Measurements from ENCODE around the gene SLCO3A1. TPM values are rescaled to one million over a fixed set of nuclear protein-coding genes. Genes with fewer than 3 reads are reported as not detected.

SLCO3A1 gene
- total RNA-seq, 1 donor from 2014 or later, result 2.7 TPM

GRCh38 chr15:92117261-92117731, 263.8 kb downstream of the SLCO3A1 start:
- TF ChIP-seq, protein P1, sequence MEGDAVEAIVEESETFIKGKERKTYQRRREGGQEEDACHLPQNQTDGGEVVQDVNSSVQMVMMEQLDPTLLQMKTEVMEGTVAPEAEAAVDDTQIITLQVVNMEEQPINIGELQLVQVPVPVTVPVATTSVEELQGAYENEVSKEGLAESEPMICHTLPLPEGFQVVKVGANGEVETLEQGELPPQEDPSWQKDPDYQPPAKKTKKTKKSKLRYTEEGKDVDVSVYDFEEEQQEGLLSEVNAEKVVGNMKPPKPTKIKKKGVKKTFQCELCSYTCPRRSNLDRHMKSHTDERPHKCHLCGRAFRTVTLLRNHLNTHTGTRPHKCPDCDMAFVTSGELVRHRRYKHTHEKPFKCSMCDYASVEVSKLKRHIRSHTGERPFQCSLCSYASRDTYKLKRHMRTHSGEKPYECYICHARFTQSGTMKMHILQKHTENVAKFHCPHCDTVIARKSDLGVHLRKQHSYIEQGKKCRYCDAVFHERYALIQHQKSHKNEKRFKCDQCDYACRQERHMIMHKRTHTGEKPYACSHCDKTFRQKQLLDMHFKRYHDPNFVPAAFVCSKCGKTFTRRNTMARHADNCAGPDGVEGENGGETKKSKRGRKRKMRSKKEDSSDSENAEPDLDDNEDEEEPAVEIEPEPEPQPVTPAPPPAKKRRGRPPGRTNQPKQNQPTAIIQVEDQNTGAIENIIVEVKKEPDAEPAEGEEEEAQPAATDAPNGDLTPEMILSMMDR (conservative IDR thresholded peaks at IDR 0.05; ENCODE audit: low read depth, low read length), result no peak
- H3K4me3 ChIP-seq (ENCODE audit: low read depth, low read length), result no peak overlapping the region
- no peak for DNase-seq (ENCODE audit: low read depth)

DNA sequence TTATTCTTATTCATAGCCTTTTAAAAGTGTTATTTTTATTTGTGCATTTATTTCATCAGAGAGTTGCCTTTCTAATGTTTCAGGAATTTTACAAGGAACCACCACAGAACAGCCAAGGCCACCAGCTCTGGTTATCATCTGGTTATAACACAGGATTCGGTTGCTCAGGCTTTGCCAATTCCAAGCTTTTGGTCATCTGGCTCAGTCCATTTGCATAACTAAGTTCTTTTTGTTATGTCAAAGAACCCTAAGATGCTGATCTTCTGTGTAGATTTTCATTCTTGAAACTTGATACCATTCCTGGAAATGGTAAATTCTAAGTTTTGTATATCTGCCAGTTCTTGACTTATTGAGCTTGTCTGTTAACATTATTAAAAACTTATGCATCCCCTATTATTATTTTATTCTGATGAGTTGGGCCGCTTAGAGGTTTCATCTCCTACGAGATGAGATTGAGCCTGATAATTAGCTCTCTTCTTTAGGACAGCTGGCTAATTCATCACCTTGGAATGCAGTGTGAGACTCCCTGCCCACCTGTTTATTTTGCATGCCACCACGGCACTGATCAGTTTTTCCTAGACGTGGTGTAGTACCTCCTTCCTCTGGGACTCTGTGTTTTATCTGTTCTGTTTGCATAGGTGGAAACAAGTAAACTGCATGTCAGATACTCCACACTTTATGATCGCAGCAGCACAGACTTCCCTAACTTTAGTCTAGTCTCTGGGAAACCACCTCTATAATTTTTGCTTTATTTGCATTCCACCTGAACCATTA, 264.8 kb downstream of the SLCO3A1 start:
- TF ChIP-seq, protein P1 (conservative IDR thresholded peaks at IDR 0.05; ENCODE audit: low read depth, low read length), result no peak
- no peak for DNase-seq (ENCODE audit: low read depth)

GRCh38 chr15:92118936-92119325, 265.4 kb downstream of the SLCO3A1 start:
- TF ChIP-seq, protein P1 (conservative IDR thresholded peaks at IDR 0.05; ENCODE audit: low read depth, low read length), result no peak
- no peak for DNase-seq (ENCODE audit: low read depth)

More for the DNA sequence above, 264.8 kb downstream of the SLCO3A1 start:
- no peak overlapping the region for H3K4me3 ChIP-seq (ENCODE audit: low read depth, low read length)

GRCh38 chr15:92120094-92120795, 266.7 kb downstream of the SLCO3A1 start:
- no peak overlapping the region for H3K4me3 ChIP-seq (ENCODE audit: low read depth, low read length)
- TF ChIP-seq, protein P1 (conservative IDR thresholded peaks at IDR 0.05; ENCODE audit: low read depth, low read length), result no peak
- no peak for DNase-seq (ENCODE audit: low read depth)

More at GRCh38 chr15:92118936-92119325, 265.4 kb downstream of the SLCO3A1 start:
- H3K4me3 ChIP-seq (ENCODE audit: low read depth, low read length), result no peak overlapping the region

DNA sequence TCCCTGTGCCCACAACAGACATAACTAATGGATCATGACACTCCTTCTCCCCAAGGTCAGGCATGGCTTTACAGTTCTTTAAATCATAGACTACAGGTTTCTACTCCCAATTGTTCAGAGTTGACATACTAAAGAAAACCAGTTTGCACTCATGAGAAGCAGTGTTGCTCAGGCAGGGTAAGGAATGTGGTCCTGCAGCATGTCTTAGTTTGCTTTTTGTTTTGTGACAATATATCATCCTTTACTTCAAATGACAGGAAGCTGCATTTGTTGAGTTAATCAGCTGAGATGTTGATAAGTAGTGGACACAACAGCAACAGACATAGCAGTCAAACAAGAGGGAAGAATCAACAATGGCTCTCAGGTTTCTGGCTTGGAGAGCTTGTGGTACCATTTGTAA, 267.5 kb downstream of the SLCO3A1 start:
- TF ChIP-seq, protein P1 (conservative IDR thresholded peaks at IDR 0.05; ENCODE audit: low read depth, low read length), result no peak
- no peak for DNase-seq (ENCODE audit: low read depth)
- no peak overlapping the region for H3K4me3 ChIP-seq (ENCODE audit: low read depth, low read length)

DNA sequence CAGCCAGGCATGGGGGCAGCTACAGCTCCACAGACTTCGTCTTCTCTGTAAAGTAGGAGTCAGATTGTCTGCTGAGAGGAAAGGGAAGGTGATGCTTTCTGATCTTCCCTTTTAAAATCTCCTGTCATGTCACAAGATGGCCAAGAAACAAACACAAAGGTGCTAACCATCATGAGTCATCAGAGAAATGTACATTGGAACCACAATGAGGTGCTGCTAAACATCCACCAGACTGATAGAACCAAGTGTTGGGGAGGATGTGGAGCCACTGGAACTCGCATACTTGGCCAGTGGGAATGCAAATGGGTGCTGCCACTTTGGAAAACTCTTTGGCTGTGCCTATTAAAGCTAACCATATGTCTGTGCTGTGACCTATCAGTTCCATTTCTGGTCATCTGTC, 268.8 kb downstream of the SLCO3A1 start:
- DNase-seq (ENCODE audit: low read depth), result no peak
- TF ChIP-seq, protein P1 (conservative IDR thresholded peaks at IDR 0.05; ENCODE audit: low read depth, low read length), result no peak
- no peak overlapping the region for H3K4me3 ChIP-seq (ENCODE audit: low read depth, low read length)
